Endothelial cell of umbilical vein (primary cell): ENCODE measurements around the gene JAZF1.

Experiments used
- CTCF ChIP-seq, 2 donors: IDR thresholded peaks; 1 replicate in 1 of 2; 2 replicates in 1 of 2; pipeline ENCODE4 v1.5.1; 2011; ENCODE audit warnings: low read length in 2 of 2, mild to moderate bottlenecking in 2 of 2, moderate library complexity in 2 of 2, control low read depth in 1 of 2, inconsistent platforms in 1 of 2, low read depth in 1 of 2; ENCODE audit not compliant: insufficient read depth in 1 of 2; ENCODE audit errors: extremely low read depth in 1 of 2
- EZH2 ChIP-seq: IDR thresholded peaks from 2 replicates; pipeline ENCODE4 v1.6.1; 2012; ENCODE audit warnings: borderline replicate concordance, low read depth, mild to moderate bottlenecking, moderate library complexity, low read length, inconsistent platforms; ENCODE audit not compliant: severe bottlenecking
- FOS ChIP-seq: IDR thresholded peaks from 2 replicates; pipeline ENCODE4 v1.6.1; 2011; ENCODE audit warnings: mild to moderate bottlenecking, low read length, moderate library complexity, borderline replicate concordance; ENCODE audit not compliant: insufficient read depth
- GATA2 ChIP-seq: IDR thresholded peaks from 2 replicates; pipeline ENCODE4 v1.7.0; 2011; ENCODE audit warnings: low read depth, mild to moderate bottlenecking, moderate library complexity, mixed read lengths, low read length; ENCODE audit not compliant: insufficient read length, insufficient read depth
- JUN ChIP-seq: IDR thresholded peaks from 2 replicates; pipeline ENCODE4 v1.6.1; 2011; ENCODE audit warnings: borderline replicate concordance, low read depth; ENCODE audit not compliant: insufficient read length, insufficient read depth
- MAX ChIP-seq: IDR thresholded peaks from 2 replicates; pipeline ENCODE4 v1.6.1; 2011; ENCODE audit not compliant: insufficient read depth, insufficient read length
- MYC ChIP-seq: IDR thresholded peaks from one replicate; pipeline ENCODE4 v1.6.1; 2011; ENCODE audit warnings: mild to moderate bottlenecking, low read depth, low read length
- POLR2A ChIP-seq: IDR thresholded peaks from 2 replicates; pipeline ENCODE4 v1.6.1; 2012; ENCODE audit warnings: low read depth, mild to moderate bottlenecking, control low read depth, low read length
- POLR2AphosphoS5 ChIP-seq: IDR thresholded peaks from 2 replicates; pipeline ENCODE4 v1.6.1; 2012; ENCODE audit warnings: low read depth, mild to moderate bottlenecking, control low read depth, low read length, moderate library complexity; ENCODE audit not compliant: insufficient read depth

- TF ChIP-seq CTCF (IDR thresholded peaks at IDR 0.05; ENCODE audit: extremely low read depth in 1 of 2, insufficient read depth in 1 of 2, low read depth in 1 of 2, low read length in 2 of 2) (no peak), EZH2 (no peak), POLR2AphosphoS5 (no peak), MYC (no peak), POLR2A (no peak), MAX (no peak), GATA2 (no peak), JUN (no peak), FOS (no peak)
Measured at GRCh38 chr7:27946351-27946750, 234.2 kb downstream of the JAZF1 start.
